Testis (tissue), 2 donors: Measurements from ENCODE around the gene KLHL6.

Source experiments
- CTCF ChIP-seq, 3 experiments: fragments of 450-650 bp in 2 of 3; fragments of 200-600 bp in 1 of 3; sonication (generic) in 1 of 3; IDR thresholded peaks; one replicate each; pipeline ENCODE4 v1.5.1; 2016 to 2019; ENCODE audit warnings: antibody characterized with exemption in 3 of 3, mild to moderate bottlenecking in 2 of 3, moderate library complexity in 1 of 3
- POLR2A ChIP-seq: fragments of 450-650 bp; IDR thresholded peaks from one replicate; pipeline ENCODE4 v1.6.1; 2017; ENCODE audit warnings: antibody characterized with exemption, mild to moderate bottlenecking, moderate library complexity

GRCh38 chr3:183527428-183528379 lies 27.8 kb downstream of the KLHL6 start:
- no peak for TF ChIP-seq CTCF (IDR thresholded peaks at IDR 0.05)
- TF ChIP-seq POLR2A, result no peak
